Measurements from ENCODE around the gene KRT14.

GRCh38 chr17:41544935-41545334, 41.8 kb downstream of the KRT14 start:
- TF ChIP-seq POLR2A (IDR thresholded peaks at IDR 0.05; ENCODE audit: low read depth, low read length) (no peak), TAF1 (IDR thresholded peaks at IDR 0.05; ENCODE audit: borderline replicate concordance, low read depth, low read length) (no peak)
